Psoas muscle (tissue), 8 donors: ENCODE measurements around the gene MAP7. TPM values are rescaled to one million over a fixed set of nuclear protein-coding genes. Genes with fewer than 3 reads are reported as not detected.

Experiments
- ATAC-seq, 4 donors: fragments of 200-7000 bp; cut with Tn5 transposase; one replicate each; pipeline ENCODE4 v1.9.1; 2020; ENCODE audit warnings: moderate library complexity in 3 of 4, mild to moderate bottlenecking in 2 of 4
- DNase-seq, 2 donors: peaks; one replicate each; pipeline ENCODE4 v3.0.0-alpha.2; 2020
- H3K27ac ChIP-seq: fragments of 200-600 bp; one replicate; pipeline ENCODE4 v1.8.0; 2022
- H3K27me3 ChIP-seq, 3 donors: fragments of 200-600 bp in 1 of 3; one replicate each; pipeline versions ENCODE4 v1.6.1 to v1.8.0; 2013 to 2022; ENCODE audit warnings: low read length in 2 of 3, mild to moderate bottlenecking in 2 of 3, moderate library complexity in 1 of 3; ENCODE audit not compliant: insufficient read depth in 3 of 3
- H3K36me3 ChIP-seq, 2 donors: fragments of 200-600 bp in 1 of 2; one replicate each; pipeline versions ENCODE4 v1.6.1 to v1.8.0; 2013 to 2022; ENCODE audit warnings: low read depth in 1 of 2, mild to moderate bottlenecking in 1 of 2, moderate library complexity in 1 of 2; ENCODE audit not compliant: insufficient read depth in 1 of 2
- H3K4me1 ChIP-seq: fragments of 200-600 bp; one replicate; pipeline ENCODE4 v1.8.0; 2022
- H3K4me3 ChIP-seq: fragments of 200-600 bp; one replicate; pipeline ENCODE4 v1.8.0; 2022; ENCODE audit warnings: mild to moderate bottlenecking
- H3K9me3 ChIP-seq: fragments of 200-600 bp; one replicate; pipeline ENCODE4 v1.8.0; 2022
- WGBS, 3 donors: extraction: QIAGEN DNeasy Blood & Tissue Kit; methylation state at CpG; one replicate each; pipeline versions ENCODE4 v1.1.6 to v1.1.7; 2013; 5-methylcytosine and 5-hydroxymethylcytosine counted together
- intact Hi-C, 2 donors: fragments of 100-400 bp; cut with DNase I; formaldehyde crosslinking; loops; one replicate each; pipeline versions ENCODE4 v1.11.0 to v1.14.2; 2022
- polyA plus RNA-seq, 3 donors: library from polyadenylated mRNA; stranded (reverse); fragments of 200-250 nt; gene quantifications; one replicate each; pipeline ENCODE4 v1.2.3, GENCODE V29; 2013
- total RNA-seq, 4 donors: library from RNA; stranded (reverse); fragmentation: NEBNext Ultra II Directional in 2 of 4; extraction: Animal tissue kit (Norgen Biotek cat#: 25700) in 2 of 4; gene quantifications; one replicate each; pipeline versions ENCODE4 v1.2.1 to v1.2.4, GENCODE V29; 2021 to 2023
- TF ChIP-seq, protein P1 (sequence below): fragments of 200-600 bp; IDR thresholded peaks from one replicate; pipeline ENCODE4 v1.8.0; 2022; ENCODE audit warnings: antibody characterized with exemption
- donor health status: healthy with polysubstance abuse.
- donor health status: DM: no; HTN: no; CAD: no; lungs with moderate emphysema.
- donor health status: Bipolar disorder and iron deficiency.
- donor health status: healthy.
- donor health status: DM: yes; HTN: yes; CAD: no.
- donor health status: DM: no; HTN: no; CAD: no.
- donor health status: DM: no; HTN: no; CAD: no.
- donor health status: DM: yes; HTN: yes; CAD: no.

MAP7 gene
- total and polyA plus RNA-seq, 7 donors = 0.10 to 0.94 (median 0.32) TPM

DNA sequence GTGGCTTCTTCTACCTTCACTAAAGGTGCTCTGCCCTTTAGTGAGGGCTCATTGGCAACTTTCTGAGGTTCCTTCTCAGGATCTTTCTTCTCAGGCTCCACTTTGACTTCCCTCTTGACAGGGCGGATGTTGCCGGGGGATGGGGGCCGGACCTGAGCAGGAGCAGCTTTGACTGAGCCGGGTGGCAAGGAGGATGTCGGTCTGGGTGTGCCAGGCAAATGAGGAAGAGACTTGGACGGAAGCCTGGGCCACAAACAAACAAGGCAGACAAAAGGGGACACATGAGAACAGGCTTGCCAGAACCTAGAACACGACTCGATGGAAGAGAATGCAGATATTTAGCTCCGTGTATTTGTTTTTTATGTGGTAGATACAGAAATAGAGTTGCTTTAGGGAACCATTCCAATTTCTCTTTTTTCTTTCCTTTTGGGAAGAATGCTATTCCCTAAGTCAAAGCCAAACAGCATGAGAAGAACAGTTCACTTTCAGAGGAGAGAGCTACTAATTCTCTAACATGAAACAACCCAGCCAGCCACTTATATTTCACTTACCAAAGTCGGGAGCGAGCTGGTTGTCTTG lies 184.4 kb downstream of the MAP7 start:
- Histone ChIP-seq H3K27me3 (no peaks in the 10 kb centered on the region), H3K4me1 (no peaks in the 10 kb centered on the region), H3K36me3 (no peaks in the 10 kb centered on the region), H3K27ac (no peak overlapping the region), H3K9me3 (no peaks in the 10 kb centered on the region), H3K4me3 (no peak overlapping the region)
- TF ChIP-seq, protein P1, sequence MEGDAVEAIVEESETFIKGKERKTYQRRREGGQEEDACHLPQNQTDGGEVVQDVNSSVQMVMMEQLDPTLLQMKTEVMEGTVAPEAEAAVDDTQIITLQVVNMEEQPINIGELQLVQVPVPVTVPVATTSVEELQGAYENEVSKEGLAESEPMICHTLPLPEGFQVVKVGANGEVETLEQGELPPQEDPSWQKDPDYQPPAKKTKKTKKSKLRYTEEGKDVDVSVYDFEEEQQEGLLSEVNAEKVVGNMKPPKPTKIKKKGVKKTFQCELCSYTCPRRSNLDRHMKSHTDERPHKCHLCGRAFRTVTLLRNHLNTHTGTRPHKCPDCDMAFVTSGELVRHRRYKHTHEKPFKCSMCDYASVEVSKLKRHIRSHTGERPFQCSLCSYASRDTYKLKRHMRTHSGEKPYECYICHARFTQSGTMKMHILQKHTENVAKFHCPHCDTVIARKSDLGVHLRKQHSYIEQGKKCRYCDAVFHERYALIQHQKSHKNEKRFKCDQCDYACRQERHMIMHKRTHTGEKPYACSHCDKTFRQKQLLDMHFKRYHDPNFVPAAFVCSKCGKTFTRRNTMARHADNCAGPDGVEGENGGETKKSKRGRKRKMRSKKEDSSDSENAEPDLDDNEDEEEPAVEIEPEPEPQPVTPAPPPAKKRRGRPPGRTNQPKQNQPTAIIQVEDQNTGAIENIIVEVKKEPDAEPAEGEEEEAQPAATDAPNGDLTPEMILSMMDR = no peak
- peak; percentile 34 to 72 for DNase-seq
- ATAC-seq = no peak
- intact Hi-C loops = no loop called here
- WGBS, 3 donors = 36 to 47% (median 43%) methylated on average over 11 of the region's 11 CpGs

DNA sequence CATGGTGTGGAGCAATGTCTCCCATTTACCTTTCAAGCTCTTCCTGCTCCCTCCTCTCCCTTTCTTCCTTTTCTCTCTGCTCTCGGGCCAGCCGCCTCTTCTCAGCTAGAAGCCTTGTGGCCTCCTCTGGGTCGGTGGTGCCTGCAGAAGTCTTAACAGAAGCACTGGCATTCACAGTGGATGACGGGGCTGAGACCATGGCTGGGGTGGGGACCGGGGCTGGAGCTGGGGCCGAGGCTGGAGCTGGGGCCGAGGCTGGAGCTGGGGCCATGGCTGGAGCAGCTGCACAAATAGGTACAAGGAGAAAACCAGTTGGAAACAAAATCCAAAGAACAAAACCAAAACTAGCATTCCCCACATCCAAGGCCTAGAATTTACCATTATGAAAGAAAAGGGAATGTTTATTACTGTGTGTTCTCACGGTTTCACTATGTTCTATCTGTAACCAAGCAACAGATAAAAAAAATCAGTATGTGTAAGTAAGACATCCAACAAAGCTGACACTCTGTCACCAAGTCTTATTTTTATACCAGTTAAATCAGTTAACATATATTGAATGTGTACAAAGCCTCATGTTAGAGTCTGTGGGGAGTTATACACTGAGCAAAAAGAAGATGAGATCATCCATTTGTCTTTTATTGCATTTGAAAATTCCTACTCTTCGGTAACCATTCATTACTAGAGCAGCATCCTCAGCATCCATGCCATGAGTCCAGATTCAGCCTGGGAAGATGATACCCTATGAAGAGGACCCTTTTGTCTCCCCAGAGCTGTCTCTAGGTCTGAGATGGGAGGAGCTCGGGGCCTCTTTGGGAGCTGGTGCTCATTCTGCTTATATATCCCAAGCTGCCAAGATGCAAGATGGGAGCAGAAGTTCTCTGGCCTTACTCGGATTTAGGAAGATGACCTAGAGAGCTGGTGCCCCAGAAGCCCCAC lies 187.5 kb downstream of the MAP7 start:
- H3K27me3 ChIP-seq = no peaks in the 10 kb centered on the region
- no peak for ATAC-seq
- no peaks in the 10 kb centered on the region for H3K36me3 ChIP-seq
- H3K4me3 ChIP-seq = no peak overlapping the region
- 85 to 87% (median 86%) methylated on average over 11 of the region's 11 CpGs for WGBS, 3 donors
- DNase-seq = no peak
- intact Hi-C loops = no loop called here
- TF ChIP-seq, protein P1 = no peak
- H3K9me3 ChIP-seq = no peaks in the 10 kb centered on the region
- no peak overlapping the region for H3K27ac ChIP-seq
- no peaks in the 10 kb centered on the region for H3K4me1 ChIP-seq

DNA sequence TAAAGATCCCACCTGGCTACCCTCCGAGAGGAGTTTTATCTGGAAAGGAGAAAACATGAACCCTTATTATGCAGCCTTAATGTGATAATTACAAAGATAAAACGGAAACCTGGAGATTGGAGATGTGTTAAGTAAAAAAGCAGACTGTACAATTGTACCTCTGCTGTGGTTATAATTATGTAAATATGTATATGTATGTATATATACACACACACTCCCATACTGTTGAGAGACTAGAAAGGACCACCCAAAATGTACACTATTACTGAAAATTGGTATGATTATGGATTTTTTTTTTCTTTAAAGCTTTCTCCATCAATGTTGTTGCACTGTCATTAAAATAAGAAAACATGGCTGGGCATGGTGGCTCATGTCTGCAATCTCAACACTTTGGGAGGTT lies 188.4 kb downstream of the MAP7 start:
- no peaks in the 10 kb centered on the region for H3K4me1 ChIP-seq
- TF ChIP-seq, protein P1 = no peak
- no peak overlapping the region for H3K27ac ChIP-seq
- no peaks in the 10 kb centered on the region for H3K27me3 ChIP-seq
- 90 to 97% (median 91%) methylated on average over 2 of the region's 2 CpGs for WGBS, 3 donors
- no peak for ATAC-seq
- H3K36me3 ChIP-seq = no peaks in the 10 kb centered on the region
- no peak overlapping the region for H3K4me3 ChIP-seq
- intact Hi-C loops = no loop called here
- DNase-seq = no peak
- no peaks in the 10 kb centered on the region for H3K9me3 ChIP-seq

DNA sequence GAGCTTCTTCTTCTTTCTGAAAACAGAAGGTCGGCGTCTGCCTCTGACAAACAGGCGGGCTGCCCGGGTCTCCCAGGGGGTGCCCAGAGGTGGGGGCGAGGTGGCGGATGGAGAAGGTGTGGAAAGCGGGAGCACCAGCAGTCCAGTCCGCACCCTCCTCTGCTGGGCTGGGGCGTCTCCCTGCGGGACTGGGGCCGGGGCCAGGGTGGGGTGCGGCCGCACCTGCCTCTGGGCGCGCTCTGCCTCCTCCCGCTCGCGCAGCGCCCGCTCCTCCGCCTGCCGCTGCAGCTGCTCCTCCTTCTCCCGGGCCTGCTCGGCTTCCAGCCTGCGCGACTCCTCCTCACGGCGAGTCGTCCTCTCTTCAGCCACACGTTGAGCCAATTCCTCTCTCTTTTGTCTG lies 189.4 kb downstream of the MAP7 start:
- ATAC-seq = no peak
- Histone ChIP-seq H3K27me3 (no peaks in the 10 kb centered on the region), H3K9me3 (no peaks in the 10 kb centered on the region), H3K36me3 (no peaks in the 10 kb centered on the region), H3K4me1 (no peaks in the 10 kb centered on the region), H3K4me3 (no peak overlapping the region), H3K27ac (no peak overlapping the region)
- intact Hi-C loops = no loop called here
- TF ChIP-seq, protein P1 = no peak
- 92 to 93% (median 93%) methylated on average over 28 to 30 of the region's 30 CpGs for WGBS, 3 donors
- DNase-seq = no peak
